GM12878 (cell line): ENCODE data around the gene ELAPOR2.

ENCODE experiments used
- CTCF ChIP-seq, 3 experiments: IDR thresholded peaks in 2 of 3; conservative IDR thresholded peaks in 1 of 3; 2 replicates each; pipeline ENCODE4 v1.5.1; 2011; ENCODE audit warnings: low read depth in 3 of 3, low read length in 3 of 3, mild to moderate bottlenecking in 3 of 3, control low read depth in 2 of 3, moderate library complexity in 2 of 3, inconsistent platforms in 1 of 3, mixed read lengths in 1 of 3; ENCODE audit not compliant: control insufficient read depth in 2 of 3, insufficient read depth in 1 of 3; ENCODE audit errors: extremely low read depth in 1 of 3
- EZH2 ChIP-seq: IDR thresholded peaks from 2 replicates; pipeline ENCODE4 v1.6.1; 2012; ENCODE audit warnings: low read depth, mild to moderate bottlenecking, control low read depth, inconsistent platforms, low read length, borderline replicate concordance; ENCODE audit not compliant: control insufficient read depth
- NFYB ChIP-seq: IDR thresholded peaks from 2 replicates; pipeline ENCODE4 v1.6.1; 2011; ENCODE audit warnings: low read depth, mild to moderate bottlenecking, low read length, improper control_type of control experiment, moderate library complexity; ENCODE audit not compliant: insufficient read depth
- NR2F1 ChIP-seq: fragments of 450-650 bp; conservative IDR thresholded peaks from 2 replicates; pipeline ENCODE4 v1.6.1; 2017; ENCODE audit warnings: mild to moderate bottlenecking
- POLR2AphosphoS5 ChIP-seq: IDR thresholded peaks from 2 replicates; pipeline ENCODE4 v1.6.1; 2011; ENCODE audit warnings: mild to moderate bottlenecking, low read length, inconsistent platforms
- REST ChIP-seq: IDR thresholded peaks from 2 replicates; pipeline ENCODE4 v1.6.1; 2012; ENCODE audit warnings: mild to moderate bottlenecking, low read depth, low read length
- SMC3 ChIP-seq: IDR thresholded peaks from 2 replicates; pipeline ENCODE4 v1.6.1; 2011; ENCODE audit warnings: low read length, improper control_type of control experiment, borderline replicate concordance
- TAF1 ChIP-seq: IDR thresholded peaks from 2 replicates; pipeline ENCODE4 v1.6.1; 2011; ENCODE audit warnings: mild to moderate bottlenecking, low read depth, low read length, borderline replicate concordance

- TF ChIP-seq SMC3, result no peak
- TF ChIP-seq EZH2, result no peak
- TF ChIP-seq NFYB, result no peak
- TF ChIP-seq TAF1, result no peak
- TF ChIP-seq REST, result no peak
- TF ChIP-seq POLR2AphosphoS5, result no peak
- no peak for TF ChIP-seq CTCF (IDR thresholded peaks at IDR 0.05 in 2 of 3, conservative IDR thresholded peaks at IDR 0.05 in 1 of 3; ENCODE audit: control insufficient read depth in 2 of 3, extremely low read depth in 1 of 3, insufficient read depth in 1 of 3, low read depth in 3 of 3, low read length in 3 of 3)
- TF ChIP-seq NR2F1, result no peak
These were observed 20.3 kb downstream of the ELAPOR2 start for GRCh38 chr7:87038993-87039690.
